ENCODE data around the gene SH3BP1.
A peak's percentile ranks its signal among the peaks of the same experiment; 100 is the strongest.
"Not testable (repeated sequence)": the region's sequence is repeated elsewhere in the genome, so short reads cannot be mapped to it uniquely, and the experiment has no call there.

Gene SH3BP1

DNA sequence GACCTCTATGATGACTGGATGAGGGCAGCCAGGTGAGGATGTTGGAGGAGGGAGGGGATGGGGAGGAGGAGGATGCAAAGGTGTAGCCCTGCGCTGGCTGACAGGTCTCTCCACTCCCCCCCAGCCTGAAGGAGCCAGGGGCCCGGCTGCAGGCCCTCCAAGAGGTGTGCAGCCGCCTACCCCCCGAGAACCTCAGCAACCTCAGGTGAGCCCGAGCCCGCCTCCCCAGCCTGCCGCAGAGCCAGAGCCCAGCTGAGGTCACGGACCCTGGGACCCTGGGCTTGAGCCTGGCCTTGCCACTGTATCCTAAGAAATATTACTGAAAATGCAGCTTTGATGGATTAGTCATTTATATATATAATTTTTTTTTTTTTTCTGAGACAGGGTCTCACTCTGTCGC is 7.8 kb downstream of the SH3BP1 start:
- no peak overlapping the region for H3K4me3 ChIP-seq (ENCODE audit: low read length)
- TF ChIP-seq, protein P1, sequence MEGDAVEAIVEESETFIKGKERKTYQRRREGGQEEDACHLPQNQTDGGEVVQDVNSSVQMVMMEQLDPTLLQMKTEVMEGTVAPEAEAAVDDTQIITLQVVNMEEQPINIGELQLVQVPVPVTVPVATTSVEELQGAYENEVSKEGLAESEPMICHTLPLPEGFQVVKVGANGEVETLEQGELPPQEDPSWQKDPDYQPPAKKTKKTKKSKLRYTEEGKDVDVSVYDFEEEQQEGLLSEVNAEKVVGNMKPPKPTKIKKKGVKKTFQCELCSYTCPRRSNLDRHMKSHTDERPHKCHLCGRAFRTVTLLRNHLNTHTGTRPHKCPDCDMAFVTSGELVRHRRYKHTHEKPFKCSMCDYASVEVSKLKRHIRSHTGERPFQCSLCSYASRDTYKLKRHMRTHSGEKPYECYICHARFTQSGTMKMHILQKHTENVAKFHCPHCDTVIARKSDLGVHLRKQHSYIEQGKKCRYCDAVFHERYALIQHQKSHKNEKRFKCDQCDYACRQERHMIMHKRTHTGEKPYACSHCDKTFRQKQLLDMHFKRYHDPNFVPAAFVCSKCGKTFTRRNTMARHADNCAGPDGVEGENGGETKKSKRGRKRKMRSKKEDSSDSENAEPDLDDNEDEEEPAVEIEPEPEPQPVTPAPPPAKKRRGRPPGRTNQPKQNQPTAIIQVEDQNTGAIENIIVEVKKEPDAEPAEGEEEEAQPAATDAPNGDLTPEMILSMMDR (conservative IDR thresholded peaks at IDR 0.05; ENCODE audit: low read length), result no peak
- no peak for DNase-seq (ENCODE audit: low read depth)

DNA sequence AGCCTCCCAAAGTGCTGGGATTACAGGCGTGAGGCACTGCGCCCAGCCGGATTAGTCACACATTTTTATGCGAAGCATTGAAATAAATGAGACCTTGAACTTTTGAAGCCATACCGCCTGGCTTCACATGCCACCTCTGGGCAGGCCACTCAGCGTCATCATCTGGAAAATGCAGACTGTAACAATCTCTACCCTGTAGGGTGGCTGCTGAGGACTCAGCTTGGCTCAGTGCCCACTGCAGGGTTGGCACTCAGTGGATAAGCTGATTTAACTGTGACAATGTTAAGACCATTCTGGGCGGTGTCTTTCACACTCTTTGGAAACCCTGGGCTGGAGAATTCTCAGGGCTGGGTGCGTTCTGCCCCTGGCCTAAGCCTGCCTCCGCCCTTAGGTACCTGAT is 8.5 kb downstream of the SH3BP1 start:
- H3K4me3 ChIP-seq (ENCODE audit: low read length), result no peak overlapping the region

DNA sequence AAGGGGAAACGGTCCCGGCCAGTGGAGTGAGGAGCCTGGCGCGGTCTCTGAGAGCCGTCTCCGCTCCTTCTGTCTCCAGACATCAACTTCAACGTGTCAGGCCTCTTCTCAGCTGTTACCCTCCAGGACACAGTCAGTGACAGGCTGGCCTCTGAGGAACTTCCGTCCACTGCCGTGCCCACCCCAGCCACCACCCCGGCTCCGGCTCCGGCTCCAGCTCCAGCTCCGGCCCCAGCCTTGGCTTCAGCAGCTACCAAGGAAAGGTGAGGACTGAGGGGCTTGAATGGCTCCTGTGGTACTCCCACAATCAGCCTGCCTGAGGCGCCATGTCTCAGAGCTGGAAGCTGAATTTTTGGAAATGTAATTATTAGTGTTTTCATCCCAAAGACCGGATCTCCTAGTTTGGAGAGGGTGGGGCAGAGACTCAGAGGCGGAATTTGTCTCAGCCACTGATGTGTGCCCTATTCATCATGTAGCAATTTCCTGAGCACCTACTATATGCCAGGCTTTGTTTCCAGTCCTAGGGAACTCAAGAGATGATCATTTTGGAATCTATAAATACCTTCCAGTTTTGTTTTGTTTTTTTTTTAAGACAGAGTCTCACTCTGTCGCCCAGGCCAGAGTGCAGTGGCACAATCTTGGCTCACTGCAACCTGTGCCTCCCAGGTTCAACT is 11.1 kb downstream of the SH3BP1 start:
- DNase-seq (ENCODE audit: low read depth), result no peak
- H3K4me3 ChIP-seq (ENCODE audit: low read length), result no peak overlapping the region
- TF ChIP-seq, protein P1 (conservative IDR thresholded peaks at IDR 0.05; ENCODE audit: low read length), result no peak

More for the DNA sequence above, 8.5 kb downstream of the SH3BP1 start:
- peak; percentile 36 for DNase-seq (ENCODE audit: low read depth)
- TF ChIP-seq, protein P1 (conservative IDR thresholded peaks at IDR 0.05; ENCODE audit: low read length), result no peak

DNA sequence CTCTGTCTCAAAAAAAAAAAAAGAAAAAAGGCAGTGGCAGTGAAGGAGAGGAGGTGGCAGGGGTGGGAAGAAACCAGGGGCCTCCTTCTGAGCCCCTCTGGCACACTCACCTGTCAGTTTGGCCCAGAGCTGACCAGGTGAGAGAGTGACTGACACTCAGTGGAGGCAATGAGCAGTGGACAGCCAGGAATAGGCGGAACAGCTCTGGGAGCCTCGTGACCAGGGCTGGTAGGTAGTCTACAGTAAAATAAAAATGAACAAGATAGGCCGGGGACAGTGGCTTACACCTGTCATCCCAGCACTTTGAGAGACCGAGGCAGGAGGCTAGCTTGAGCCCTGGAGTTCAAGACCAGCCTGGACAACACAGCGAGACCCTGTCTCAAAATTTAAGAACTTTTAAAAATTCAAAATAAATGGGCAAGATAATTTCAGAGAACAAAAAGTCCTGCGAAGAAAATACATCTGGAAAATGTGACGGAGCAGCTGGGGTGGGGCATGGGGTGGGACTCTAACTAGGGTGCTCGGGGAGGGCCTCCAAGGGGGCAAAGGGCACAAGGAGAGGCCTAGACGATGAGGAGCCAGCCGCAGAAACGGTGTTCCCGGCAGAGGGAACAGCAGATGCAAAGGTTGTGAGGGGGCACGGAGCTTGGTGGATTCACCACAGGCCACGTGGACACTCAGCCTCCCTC is 15.2 kb downstream of the SH3BP1 start:
- no peak overlapping the region for H3K4me3 ChIP-seq (ENCODE audit: low read length)
- DNase-seq (ENCODE audit: low read depth), result no peak
- TF ChIP-seq, protein P1 (conservative IDR thresholded peaks at IDR 0.05; ENCODE audit: low read length), result no peak

DNA sequence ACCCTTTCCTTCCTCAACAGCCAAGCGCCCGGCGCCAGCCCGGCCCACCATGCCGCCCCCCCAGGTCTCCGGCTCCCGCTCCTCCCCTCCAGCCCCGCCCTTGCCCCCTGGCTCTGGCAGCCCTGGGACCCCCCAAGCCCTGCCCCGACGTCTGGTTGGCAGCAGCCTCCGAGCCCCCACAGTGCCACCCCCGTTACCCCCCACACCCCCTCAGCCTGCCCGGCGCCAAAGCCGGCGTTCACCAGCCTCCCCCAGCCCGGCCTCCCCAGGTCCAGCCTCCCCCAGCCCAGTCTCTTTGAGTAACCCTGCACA is 15.7 kb downstream of the SH3BP1 start:
- no peak overlapping the region for H3K4me3 ChIP-seq (ENCODE audit: low read length)
- no peak for DNase-seq (ENCODE audit: low read depth)
- TF ChIP-seq, protein P1 (conservative IDR thresholded peaks at IDR 0.05; ENCODE audit: low read length), result no peak

DNA sequence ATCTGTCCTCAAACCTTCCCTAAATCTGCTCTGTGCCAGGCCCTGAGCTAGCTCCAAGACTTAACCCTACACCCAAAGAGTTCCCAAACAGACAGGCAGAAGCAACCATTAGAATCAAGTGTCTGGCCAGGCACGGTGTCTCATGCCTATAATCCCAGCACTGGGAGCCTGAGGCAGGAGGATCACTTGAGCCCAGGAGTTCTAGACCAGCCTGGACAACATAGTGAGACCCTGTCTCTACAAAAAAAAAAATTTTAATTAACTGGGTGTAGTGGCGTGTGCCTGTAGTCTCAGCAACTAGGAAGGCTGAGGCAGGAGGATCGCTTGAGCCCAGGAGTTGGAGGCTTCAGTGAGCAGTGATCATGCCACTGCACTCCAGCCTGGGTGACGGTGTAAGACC is 17.1 kb downstream of the SH3BP1 start:
- DNase-seq (ENCODE audit: low read depth); H3K4me3 ChIP-seq (ENCODE audit: low read length): not testable (repeated sequence)

DNA sequence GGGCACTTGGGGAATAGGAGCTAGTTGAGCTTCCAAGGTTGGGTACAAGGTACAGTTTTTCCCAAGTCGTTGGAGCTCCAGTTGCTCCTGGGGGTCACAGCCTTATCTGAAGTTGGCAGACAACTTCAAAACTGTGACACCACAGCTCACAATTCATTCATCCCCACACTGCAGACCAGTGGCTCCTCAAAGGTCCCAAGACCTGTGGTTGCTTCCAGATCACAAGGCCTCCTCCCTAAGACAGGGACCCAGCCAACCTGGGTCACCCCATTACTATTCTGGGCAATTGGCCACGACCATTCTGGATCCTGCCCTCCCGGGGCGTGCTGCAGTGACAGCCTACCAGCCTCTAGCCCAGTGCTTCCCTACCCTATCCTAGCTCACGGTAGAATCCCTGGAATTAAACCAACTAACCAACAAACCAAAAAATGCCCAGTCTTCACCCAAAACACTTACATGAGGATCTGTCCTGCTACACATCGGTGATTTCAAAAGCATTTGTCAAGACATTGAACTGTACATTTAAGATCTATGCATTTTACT is 18.2 kb downstream of the SH3BP1 start:
- DNase-seq (ENCODE audit: low read depth), result peak; percentile 20
- TF ChIP-seq, protein P1 (conservative IDR thresholded peaks at IDR 0.05; ENCODE audit: low read length), result no peak

More for the DNA sequence above, 18.2 kb downstream of the SH3BP1 start:
- peak overlapping the region; percentile 78 for H3K4me3 ChIP-seq (ENCODE audit: low read length)
